Measurements from ENCODE around the gene FOCAD. TPM values are rescaled to one million over a fixed set of nuclear protein-coding genes. Genes with fewer than 3 reads are reported as not detected.

FOCAD gene
- total and polyA plus RNA-seq, 2 donors (not counting 1 experiment from before 2014, with no cell fraction given): 4.0 to 10.1 TPM

- H3K9me3 Mint-ChIP-seq (ENCODE audit: insufficient read depth): no peaks in the 10 kb centered on the region
- Histone ChIP-seq H3K9me3 (ENCODE audit: control extremely low read depth in 1 of 3, control insufficient read depth in 2 of 3, insufficient read depth in 1 of 3, low read length in 2 of 3) (no peaks in the 10 kb centered on the region), H3K4me2 (replicated peaks; ENCODE audit: low read depth, low read length, poor library complexity, severe bottlenecking) (no peak overlapping the region), H4K20me1 (ENCODE audit: control insufficient read depth, insufficient read depth, low read length, poor library complexity, severe bottlenecking) (no peaks in the 10 kb centered on the region), H3K4me3 (ENCODE audit: control extremely low read depth in 1 of 5, extremely low read depth in 1 of 5, insufficient read depth in 1 of 5, low read depth in 2 of 5, low read length in 4 of 5) (no peak overlapping the region), H2AFZ (ENCODE audit: insufficient read depth, low read depth, low read length, poor library complexity, severe bottlenecking) (no peak overlapping the region), H3K27me3 (replicated peaks in 1 of 4; ENCODE audit: control extremely low read depth in 1 of 4, control insufficient read depth in 3 of 4, insufficient read depth in 4 of 4, low read length in 3 of 4) (no peaks in the 10 kb centered on the region), H3K9ac (ENCODE audit: low read length) (no peak overlapping the region), H3K79me2 (ENCODE audit: control insufficient read depth, insufficient read depth, low read length) (no peaks in the 10 kb centered on the region), H3K4me1 (ENCODE audit: control insufficient read depth in 2 of 2, insufficient read depth in 2 of 2, low read length in 2 of 2) (no peaks in the 10 kb centered on the region), H3K36me3 (replicated peaks in 1 of 2; ENCODE audit: control extremely low read depth in 1 of 2, control insufficient read depth in 1 of 2, extremely low read depth in 1 of 2, insufficient read depth in 2 of 2, low read length in 1 of 2) (no peaks in the 10 kb centered on the region), H3K27ac (ENCODE audit: low read length in 2 of 2) (no peak overlapping the region)
- no peaks in the 10 kb centered on the region for H3K4me1 Mint-ChIP-seq
- CTCF ChIA-PET: no interaction called here
- TF ChIP-seq CTCF (IDR thresholded peaks at IDR 0.05): no peak
- intact Hi-C loops (cut with micrococcal nuclease): no loop called here
- H3K27me3 Mint-ChIP-seq: no peaks in the 10 kb centered on the region
- no peak overlapping the region for H3K27ac Mint-ChIP-seq
- POLR2A ChIA-PET: no interaction called here
- ATAC-seq (ENCODE audit: low read depth) (no peak), DNase-seq (no peak)
- H3K4me3 Mint-ChIP-seq: no peak overlapping the region
Observed at GRCh38 chr9:20823051-20823450, 139.0 kb downstream of the FOCAD start.

- ATAC-seq (ENCODE audit: low read depth) (no peak), DNase-seq (no peak)
- 100% methylated on average over 2 of the region's 3 CpGs for WGBS (ENCODE audit: insufficient coverage)
- Histone ChIP-seq H4K20me1 (ENCODE audit: control insufficient read depth, insufficient read depth, low read length, poor library complexity, severe bottlenecking) (no peaks in the 10 kb centered on the region), H3K27me3 (replicated peaks in 1 of 4; ENCODE audit: control extremely low read depth in 1 of 4, control insufficient read depth in 3 of 4, insufficient read depth in 4 of 4, low read length in 3 of 4) (no peaks in the 10 kb centered on the region), H3K4me1 (ENCODE audit: control insufficient read depth in 2 of 2, insufficient read depth in 2 of 2, low read length in 2 of 2) (no peaks in the 10 kb centered on the region), H3K4me2 (replicated peaks; ENCODE audit: low read depth, low read length, poor library complexity, severe bottlenecking) (no peak overlapping the region), H3K79me2 (ENCODE audit: control insufficient read depth, insufficient read depth, low read length) (no peaks in the 10 kb centered on the region), H3K36me3 (replicated peaks in 1 of 2; ENCODE audit: control extremely low read depth in 1 of 2, control insufficient read depth in 1 of 2, extremely low read depth in 1 of 2, insufficient read depth in 2 of 2, low read length in 1 of 2) (no peaks in the 10 kb centered on the region), H3K9ac (ENCODE audit: low read length) (no peak overlapping the region), H3K4me3 (ENCODE audit: control extremely low read depth in 1 of 5, extremely low read depth in 1 of 5, insufficient read depth in 1 of 5, low read depth in 2 of 5, low read length in 4 of 5) (no peak overlapping the region), H3K27ac (ENCODE audit: low read length in 2 of 2) (no peak overlapping the region), H2AFZ (ENCODE audit: insufficient read depth, low read depth, low read length, poor library complexity, severe bottlenecking) (no peak overlapping the region), H3K9me3 (ENCODE audit: control extremely low read depth in 1 of 3, control insufficient read depth in 2 of 3, insufficient read depth in 1 of 3, low read length in 2 of 3) (no peaks in the 10 kb centered on the region)
- intact Hi-C loops (cut with micrococcal nuclease): no loop called here
- no peak overlapping the region for H3K27ac Mint-ChIP-seq
- H3K27me3 Mint-ChIP-seq: no peaks in the 10 kb centered on the region
- H3K9me3 Mint-ChIP-seq (ENCODE audit: insufficient read depth): no peaks in the 10 kb centered on the region
- POLR2A ChIA-PET: no interaction called here
- no peak for TF ChIP-seq EZH2 (IDR thresholded peaks at IDR 0.05; ENCODE audit: borderline replicate concordance, insufficient read depth, low read depth, low read length, poor library complexity, severe bottlenecking)
- no peak for TF ChIP-seq CTCF (IDR thresholded peaks at IDR 0.05)
- CTCF ChIA-PET: no interaction called here
- no peaks in the 10 kb centered on the region for H3K4me1 Mint-ChIP-seq
- no peak overlapping the region for H3K4me3 Mint-ChIP-seq
Observed at GRCh38 chr9:20831028-20831427, 147.0 kb downstream of the FOCAD start.
